Measurements from ENCODE around the gene DHFR2.
"Not testable (repeated sequence)": the region's sequence is repeated elsewhere in the genome, so short reads cannot be mapped to it uniquely, and the experiment has no call there.

The DHFR2 gene

GRCh38 chr3:94044100-94044936 lies 18.4 kb downstream of the DHFR2 start:
- not testable (repeated sequence) for H3K4me3 ChIP-seq (ENCODE audit: low read depth, low read length); H3K79me1 ChIP-seq (ENCODE audit: low read length); H3K9me3 ChIP-seq (ENCODE audit: insufficient read depth, low read depth, low read length); H3K14ac ChIP-seq (ENCODE audit: low read length); H3K23ac ChIP-seq (ENCODE audit: low read length); H3K79me2 ChIP-seq (ENCODE audit: control insufficient read depth, insufficient read depth, low read length, poor library complexity); H3K27me3 ChIP-seq (ENCODE audit: insufficient read depth, low read length); H4K91ac ChIP-seq (ENCODE audit: low read depth, low read length); H4K8ac ChIP-seq (ENCODE audit: low read depth, low read length); H3K4me2 ChIP-seq (ENCODE audit: low read length); H2AK5ac ChIP-seq (ENCODE audit: low read length); H3K27ac ChIP-seq (ENCODE audit: low read depth, low read length); H4K12ac ChIP-seq (ENCODE audit: low read depth, low read length); H2BK120ac ChIP-seq (ENCODE audit: insufficient read depth, low read length, poor library complexity); H3K18ac ChIP-seq (ENCODE audit: low read length); H3K4me1 ChIP-seq (ENCODE audit: control insufficient read depth in 1 of 2, insufficient read depth in 2 of 2, low read length in 2 of 2); H2AFZ ChIP-seq (ENCODE audit: insufficient read depth, low read length, poor library complexity); H2BK5ac ChIP-seq (ENCODE audit: low read depth, low read length, poor library complexity); DNase-seq; H2BK12ac ChIP-seq (ENCODE audit: low read length); H3K9ac ChIP-seq (ENCODE audit: low read length); H3K4ac ChIP-seq (ENCODE audit: low read depth, low read length)
- H3K36me3 ChIP-seq (ENCODE audit: control insufficient read depth in 1 of 2, insufficient read depth in 2 of 2, low read length in 2 of 2), result peaks cover 11 to 18% of the 10 kb centered on the region in 2 experiments
- no CpG with 5 or more reads among the region's 61 CpGs for WGBS (ENCODE audit: extremely low coverage, insufficient coverage, insufficient read length)

GRCh38 chr3:94043285-94043684 lies 19.4 kb downstream of the DHFR2 start:
- no peak overlapping the region for H4K12ac ChIP-seq (ENCODE audit: low read depth, low read length)
- H3K36me3 ChIP-seq (ENCODE audit: control insufficient read depth in 1 of 2, insufficient read depth in 2 of 2, low read length in 2 of 2), result peaks cover 11 to 18% of the 10 kb centered on the region in 2 experiments
- no peak overlapping the region for H4K8ac ChIP-seq (ENCODE audit: low read depth, low read length)
- H3K4ac ChIP-seq (ENCODE audit: low read depth, low read length), result no peak overlapping the region
- H2BK12ac ChIP-seq (ENCODE audit: low read length), result no peak overlapping the region
- no peak overlapping the region for H3K9ac ChIP-seq (ENCODE audit: low read length)
- no CpG with 5 or more reads among the region's 1 CpG for WGBS (ENCODE audit: extremely low coverage, insufficient coverage, insufficient read length)
- H3K9me3 ChIP-seq (ENCODE audit: insufficient read depth, low read depth, low read length), result peaks cover 10% of the 10 kb centered on the region
- no peak overlapping the region for H2AFZ ChIP-seq (ENCODE audit: insufficient read depth, low read length, poor library complexity)
- no peak overlapping the region for H3K27ac ChIP-seq (ENCODE audit: low read depth, low read length)
- H3K23ac ChIP-seq (ENCODE audit: low read length), result no peak overlapping the region
- H2BK5ac ChIP-seq (ENCODE audit: low read depth, low read length, poor library complexity), result no peak overlapping the region
- H3K4me3 ChIP-seq (ENCODE audit: low read depth, low read length), result no peak overlapping the region
- no peaks in the 10 kb centered on the region for H3K79me2 ChIP-seq (ENCODE audit: control insufficient read depth, insufficient read depth, low read length, poor library complexity)
- no peak overlapping the region for H2BK120ac ChIP-seq (ENCODE audit: insufficient read depth, low read length, poor library complexity)
- no peak overlapping the region for H3K18ac ChIP-seq (ENCODE audit: low read length)
- no peaks in the 10 kb centered on the region for H3K27me3 ChIP-seq (ENCODE audit: insufficient read depth, low read length)
- H3K4me2 ChIP-seq (ENCODE audit: low read length), result no peak overlapping the region
- no peak for DNase-seq
- H4K91ac ChIP-seq (ENCODE audit: low read depth, low read length), result no peak overlapping the region
- no peak overlapping the region for H3K14ac ChIP-seq (ENCODE audit: low read length)
- H3K4me1 ChIP-seq (ENCODE audit: control insufficient read depth in 1 of 2, insufficient read depth in 2 of 2, low read length in 2 of 2), result no peaks in the 10 kb centered on the region
- H2AK5ac ChIP-seq (ENCODE audit: low read length), result no peak overlapping the region
- no peaks in the 10 kb centered on the region for H3K79me1 ChIP-seq (ENCODE audit: low read length)

- DNase-seq, result peak in 1 of 2 donors; percentile 53
Observed at GRCh38 chr3:94036909-94037507, 25.7 kb downstream of the DHFR2 start.

GRCh38 chr3:94028093-94028837 lies 34.5 kb downstream of the DHFR2 start, which contains the start of gene STX19:
TSS of gene STX19 (minus strand) at chr3:94028597. CDS start at chr3:94015269, 13,328 bp downstream.
- H2BK120ac ChIP-seq (ENCODE audit: insufficient read depth, low read length, poor library complexity), result no peak within 1 kb of the TSS
- H2AFZ ChIP-seq (ENCODE audit: insufficient read depth, low read length, poor library complexity), result no peak within 1 kb of the TSS
- no peaks in the 10 kb centered on the region for H3K27me3 ChIP-seq (ENCODE audit: insufficient read depth, low read length)
- H3K9me3 ChIP-seq (ENCODE audit: insufficient read depth, low read depth, low read length), result no peaks in the 10 kb centered on the region
- no CpG with 5 or more reads among the region's 8 CpGs for WGBS (ENCODE audit: extremely low coverage, insufficient coverage, insufficient read length)
- no peak within 1 kb of the TSS for H2AK5ac ChIP-seq (ENCODE audit: low read length)
- no peaks in the 10 kb centered on the region for H3K36me3 ChIP-seq (ENCODE audit: control insufficient read depth in 1 of 2, insufficient read depth in 2 of 2, low read length in 2 of 2)
- no peak within 1 kb of the TSS for H4K91ac ChIP-seq (ENCODE audit: low read depth, low read length)
- DNase-seq, result peak; percentile 38 to 83
- no peak within 1 kb of the TSS for H3K4me3 ChIP-seq (ENCODE audit: low read depth, low read length)
- no peak within 1 kb of the TSS for H3K14ac ChIP-seq (ENCODE audit: low read length)
- no peak within 1 kb of the TSS for H2BK12ac ChIP-seq (ENCODE audit: low read length)
- H3K9ac ChIP-seq (ENCODE audit: low read length), result no peak within 1 kb of the TSS
- H3K79me2 ChIP-seq (ENCODE audit: control insufficient read depth, insufficient read depth, low read length, poor library complexity), result no peaks in the 10 kb centered on the region
- H2BK5ac ChIP-seq (ENCODE audit: low read depth, low read length, poor library complexity), result no peak within 1 kb of the TSS
- H3K4ac ChIP-seq (ENCODE audit: low read depth, low read length), result no peak within 1 kb of the TSS
- H4K12ac ChIP-seq (ENCODE audit: low read depth, low read length), result no peak within 1 kb of the TSS
- H4K8ac ChIP-seq (ENCODE audit: low read depth, low read length), result no peak within 1 kb of the TSS
- no peak within 1 kb of the TSS for H3K18ac ChIP-seq (ENCODE audit: low read length)
- no peak within 1 kb of the TSS for H3K23ac ChIP-seq (ENCODE audit: low read length)
- H3K4me2 ChIP-seq (ENCODE audit: low read length), result no peak within 1 kb of the TSS
- H3K4me1 ChIP-seq (ENCODE audit: control insufficient read depth in 1 of 2, insufficient read depth in 2 of 2, low read length in 2 of 2), result no peaks in the 10 kb centered on the region
- no peak within 1 kb of the TSS for H3K27ac ChIP-seq (ENCODE audit: low read depth, low read length)
- no peaks in the 10 kb centered on the region for H3K79me1 ChIP-seq (ENCODE audit: low read length)

More at GRCh38 chr3:94036909-94037507, 25.7 kb downstream of the DHFR2 start:
- Histone ChIP-seq H3K27ac (ENCODE audit: low read depth, low read length) (no peak overlapping the region), H3K14ac (ENCODE audit: low read length) (no peak overlapping the region), H3K4ac (ENCODE audit: low read depth, low read length) (no peak overlapping the region), H2BK120ac (ENCODE audit: insufficient read depth, low read length, poor library complexity) (no peak overlapping the region), H4K8ac (ENCODE audit: low read depth, low read length) (no peak overlapping the region), H3K79me2 (ENCODE audit: control insufficient read depth, insufficient read depth, low read length, poor library complexity) (no peaks in the 10 kb centered on the region), H2BK12ac (ENCODE audit: low read length) (no peak overlapping the region), H4K12ac (ENCODE audit: low read depth, low read length) (no peak overlapping the region), H2BK5ac (ENCODE audit: low read depth, low read length, poor library complexity) (no peak overlapping the region), H2AFZ (ENCODE audit: insufficient read depth, low read length, poor library complexity) (no peak overlapping the region), H3K27me3 (ENCODE audit: insufficient read depth, low read length) (no peaks in the 10 kb centered on the region), H3K4me1 (ENCODE audit: control insufficient read depth in 1 of 2, insufficient read depth in 2 of 2, low read length in 2 of 2) (no peaks in the 10 kb centered on the region), H3K9ac (ENCODE audit: low read length) (no peak overlapping the region), H3K79me1 (ENCODE audit: low read length) (no peaks in the 10 kb centered on the region), H3K4me2 (ENCODE audit: low read length) (no peak overlapping the region), H4K91ac (ENCODE audit: low read depth, low read length) (no peak overlapping the region), H3K9me3 (ENCODE audit: insufficient read depth, low read depth, low read length) (no peaks in the 10 kb centered on the region), H3K4me3 (ENCODE audit: low read depth, low read length) (no peak overlapping the region), H2AK5ac (ENCODE audit: low read length) (no peak overlapping the region), H3K23ac (ENCODE audit: low read length) (no peak overlapping the region), H3K36me3 (ENCODE audit: control insufficient read depth in 1 of 2, insufficient read depth in 2 of 2, low read length in 2 of 2) (no peaks in the 10 kb centered on the region), H3K18ac (ENCODE audit: low read length) (no peak overlapping the region)
- no CpG with 5 or more reads among the region's 3 CpGs for WGBS (ENCODE audit: extremely low coverage, insufficient coverage, insufficient read length)

All from trophoblast cell (in vitro differentiated cells and primary cell).